Measurements from ENCODE around the gene LRBA. TPM values are rescaled to one million over a fixed set of nuclear protein-coding genes. Genes with fewer than 3 reads are reported as not detected.
A peak's percentile ranks its signal among the peaks of the same experiment; 100 is the strongest.
"Not testable (repeated sequence)": the region's sequence is repeated elsewhere in the genome, so short reads cannot be mapped to it uniquely, and the experiment has no call there.

Gene LRBA
- total RNA-seq, result 62.3 and 63.4 TPM in 2 replicates

GRCh38 chr4:151014521-151015458, at the start of gene LRBA:
Gene LRBA, minus strand, starts transcription at chr4:151015284. Its CDS starts 642 bp downstream, at chr4:151014642.
- DNase-seq (ENCODE audit: low read depth, low spot score), result no peak

GRCh38 chr4:151063143-151063542, 48.1 kb upstream of the LRBA start:
- DNase-seq (ENCODE audit: low read depth, low spot score), result not testable (repeated sequence)

- no peak for DNase-seq (ENCODE audit: low read depth, low spot score)
These were observed 40.5 kb upstream of the LRBA start for GRCh38 chr4:151055539-151055938.

- DNase-seq (ENCODE audit: low read depth, low spot score), result no peak
These were observed 37.7 kb upstream of the LRBA start for GRCh38 chr4:151052785-151053184.

GRCh38 chr4:151049430-151049884, 34.4 kb upstream of the LRBA start:
- no peak for DNase-seq (ENCODE audit: low read depth, low spot score)

- DNase-seq (ENCODE audit: low read depth, low spot score), result no peak
These were observed 33.8 kb upstream of the LRBA start for GRCh38 chr4:151048913-151049312.

- no peak for DNase-seq (ENCODE audit: low read depth, low spot score)
These were observed 31.5 kb upstream of the LRBA start for GRCh38 chr4:151046609-151047008.

GRCh38 chr4:151045907-151046306, 30.8 kb upstream of the LRBA start:
- no peak for DNase-seq (ENCODE audit: low read depth, low spot score)

- DNase-seq (ENCODE audit: low read depth, low spot score), result no peak
These were observed 28.9 kb upstream of the LRBA start for GRCh38 chr4:151043803-151044515.

- DNase-seq (ENCODE audit: low read depth, low spot score), result no peak
These were observed 24.6 kb upstream of the LRBA start for GRCh38 chr4:151039733-151040132.

- DNase-seq (ENCODE audit: low read depth, low spot score), result no peak
These were observed 23.5 kb upstream of the LRBA start for GRCh38 chr4:151038452-151039157.

GRCh38 chr4:151035911-151036310, 20.8 kb upstream of the LRBA start:
- DNase-seq (ENCODE audit: low read depth, low spot score), result no peak

GRCh38 chr4:151035328-151035727, 20.2 kb upstream of the LRBA start:
- DNase-seq (ENCODE audit: low read depth, low spot score), result no peak

- no peak for DNase-seq (ENCODE audit: low read depth, low spot score)
These were observed 19.7 kb upstream of the LRBA start for GRCh38 chr4:151034829-151035228.

GRCh38 chr4:151031831-151032605, 16.9 kb upstream of the LRBA start:
- peak; percentile 92 for DNase-seq (ENCODE audit: low read depth, low spot score)

- no peak for DNase-seq (ENCODE audit: low read depth, low spot score)
These were observed 14.5 kb upstream of the LRBA start for GRCh38 chr4:151029537-151029936.

- not testable (repeated sequence) for DNase-seq (ENCODE audit: low read depth, low spot score)
These were observed 13.9 kb upstream of the LRBA start for GRCh38 chr4:151029006-151029405.

- DNase-seq (ENCODE audit: low read depth, low spot score), result no peak
These were observed 10.7 kb upstream of the LRBA start for GRCh38 chr4:151025759-151026158.

GRCh38 chr4:151022586-151022985, 7.5 kb upstream of the LRBA start:
- DNase-seq (ENCODE audit: low read depth, low spot score), result no peak

- DNase-seq (ENCODE audit: low read depth, low spot score), result no peak
These were observed 6.7 kb upstream of the LRBA start for GRCh38 chr4:151021637-151022334.

All from pulmonary artery endothelial cell (primary cell).